Testis (tissue), 3 donors: ENCODE data around the gene TTBK1. TPM values are rescaled to one million over a fixed set of nuclear protein-coding genes. Genes with fewer than 3 reads are reported as not detected.

Source experiments
- DNase-seq: peaks from one replicate; pipeline ENCODE4 v3.0.0-alpha.2; 2019
- H3K27ac ChIP-seq, 2 donors: fragments of 200-600 bp; sonication (generic); one replicate each; pipeline ENCODE4 v1.5.1; 2019
- H3K27me3 ChIP-seq: fragments of 200-600 bp; sonication (generic); one replicate; pipeline ENCODE4 v1.5.1; 2019
- H3K36me3 ChIP-seq: fragments of 200-600 bp; sonication (generic); one replicate; pipeline ENCODE4 v1.5.1; 2017; ENCODE audit warnings: low read depth; ENCODE audit errors: missing control alignments
- H3K4me1 ChIP-seq: fragments of 200-600 bp; sonication (generic); one replicate; pipeline ENCODE4 v1.5.1; 2019
- H3K4me3 ChIP-seq, 2 donors: fragments of 200-600 bp; sonication (generic); one replicate each; pipeline ENCODE4 v1.5.1; 2017 to 2019
- H3K9me3 ChIP-seq: fragments of 200-600 bp; sonication (generic); one replicate; pipeline ENCODE4 v1.5.1; 2017
- CTCF ChIP-seq, 3 experiments: fragments of 450-650 bp in 2 of 3; fragments of 200-600 bp in 1 of 3; sonication (generic) in 1 of 3; IDR thresholded peaks; one replicate each; pipeline ENCODE4 v1.5.1; 2016 to 2019; ENCODE audit warnings: antibody characterized with exemption in 3 of 3, mild to moderate bottlenecking in 2 of 3, moderate library complexity in 1 of 3
- POLR2A ChIP-seq: fragments of 450-650 bp; IDR thresholded peaks from one replicate; pipeline ENCODE4 v1.6.1; 2017; ENCODE audit warnings: antibody characterized with exemption, mild to moderate bottlenecking, moderate library complexity
- WGBS, 2 donors: methylation state at CpG; one replicate each; pipeline ENCODE4 v1.1.5; 2018; 5-methylcytosine and 5-hydroxymethylcytosine counted together
- intact Hi-C: fragments of 100-400 bp; cut with DNase I; formaldehyde crosslinking; loops from one replicate; pipeline ENCODE4 v1.15.1; 2023; ENCODE audit warnings: low total_unique reads
- polyA plus RNA-seq: library from polyadenylated mRNA; stranded (reverse); fragments of 350-450 nt; fragmentation: Illumina TruSeq; extraction: RNeasy Lipid Tissue Mini Kit (QIAGEN cat#74804); gene quantifications from one replicate; pipeline ENCODE4 v1.2.3, GENCODE V29; 2014; ENCODE audit warnings: low read depth, low replicate concordance; ENCODE audit not compliant: insufficient read depth
- total RNA-seq, 2 donors: library from RNA; depleted of rRNA; stranded (reverse); fragments of >200 nt; gene quantifications; one replicate each; pipeline ENCODE4 v1.2.3, GENCODE V29; 2016

TTBK1 gene
- total and polyA plus RNA-seq, 3 donors from 2014 or later, result 2.2 to 2.6 (median 2.3) TPM

GRCh38 chr6:43271103-43271815 is 28.0 kb downstream of the TTBK1 start:
- H3K36me3 ChIP-seq, result no peaks in the 10 kb centered on the region
- no peak overlapping the region for H3K27ac ChIP-seq
- intact Hi-C loops, result no loop called here
- 88 to 95% methylated on average over 8 of the region's 8 CpGs for WGBS, 2 donors
- peaks cover 22% of the 10 kb centered on the region for H3K4me1 ChIP-seq
- H3K9me3 ChIP-seq, result no peaks in the 10 kb centered on the region
- no peaks in the 10 kb centered on the region for H3K27me3 ChIP-seq
- H3K4me3 ChIP-seq, result no peak overlapping the region
- TF ChIP-seq POLR2A (no peak), CTCF (IDR thresholded peaks at IDR 0.05) (no peak)
- no peak for DNase-seq

GRCh38 chr6:43271944-43272343 is 28.7 kb downstream of the TTBK1 start:
- DNase-seq, result no peak

GRCh38 chr6:43273707-43274106 is 30.4 kb downstream of the TTBK1 start:
- 64 to 80% methylated on average over 2 of the region's 2 CpGs for WGBS, 2 donors

More at GRCh38 chr6:43271944-43272343, 28.7 kb downstream of the TTBK1 start:
- Histone ChIP-seq H3K36me3 (no peaks in the 10 kb centered on the region), H3K27ac (no peak overlapping the region), H3K4me3 (no peak overlapping the region), H3K27me3 (no peaks in the 10 kb centered on the region), H3K4me1 (peaks cover 22% of the 10 kb centered on the region), H3K9me3 (no peaks in the 10 kb centered on the region)
- intact Hi-C loops, result no loop called here
- no peak for TF ChIP-seq CTCF (IDR thresholded peaks at IDR 0.05)
- no peak for TF ChIP-seq POLR2A

GRCh38 chr6:43274127-43274915 is 31.0 kb downstream of the TTBK1 start:
- intact Hi-C loops, result no loop called here
- Histone ChIP-seq H3K4me3 (no peak overlapping the region), H3K9me3 (no peaks in the 10 kb centered on the region), H3K27me3 (no peaks in the 10 kb centered on the region), H3K4me1 (no peaks in the 10 kb centered on the region), H3K27ac (no peak overlapping the region), H3K36me3 (no peaks in the 10 kb centered on the region)
- 69 to 78% methylated on average over 9 to 10 of the region's 10 CpGs for WGBS, 2 donors
- TF ChIP-seq POLR2A (no peak), CTCF (IDR thresholded peaks at IDR 0.05) (no peak)
- no peak for DNase-seq

More at GRCh38 chr6:43273707-43274106, 30.4 kb downstream of the TTBK1 start:
- DNase-seq, result no peak
- H3K4me3 ChIP-seq, result no peak overlapping the region
- H3K36me3 ChIP-seq, result no peaks in the 10 kb centered on the region
- intact Hi-C loops, result no loop called here
- no peaks in the 10 kb centered on the region for H3K9me3 ChIP-seq
- TF ChIP-seq CTCF (IDR thresholded peaks at IDR 0.05), result no peak
- no peak for TF ChIP-seq POLR2A
- no peak overlapping the region for H3K27ac ChIP-seq
- H3K4me1 ChIP-seq, result peaks cover 4% of the 10 kb centered on the region
- no peaks in the 10 kb centered on the region for H3K27me3 ChIP-seq
